Dendritic cell treated with granulocyte-macrophage colony-stimulating factor and Interleukin-4, amounts not matched to agents 40 ng/mL and 50 ng/mL, for 4 days (primary cell): ENCODE results near the gene OGFR.

Experiments used
- H3K27ac Mint-ChIP-seq: one replicate; pipeline ENCODE4 v1.8.0; 2022; ENCODE audit warnings: mild to moderate bottlenecking, mixed read lengths
- H3K27me3 Mint-ChIP-seq: one replicate; pipeline ENCODE4 v1.8.0; 2022; ENCODE audit warnings: mild to moderate bottlenecking, mixed read lengths
- H3K36me3 Mint-ChIP-seq: one replicate; pipeline ENCODE4 v1.8.0; 2022; ENCODE audit warnings: low read depth, mixed read lengths
- H3K4me1 Mint-ChIP-seq: one replicate; pipeline ENCODE4 v1.8.0; 2022; ENCODE audit warnings: low read depth, mixed read lengths
- H3K4me3 Mint-ChIP-seq: one replicate; pipeline ENCODE4 v1.8.0; 2022; ENCODE audit warnings: mild to moderate bottlenecking, moderate library complexity, mixed read lengths
- H3K9me3 Mint-ChIP-seq: one replicate; pipeline ENCODE4 v1.8.0; 2022; ENCODE audit warnings: mixed read lengths
- intact Hi-C: fragments of 100-400 bp; cut with micrococcal nuclease; formaldehyde crosslinking; loops from one replicate; pipeline ENCODE4 v1.15.0; 2022

OGFR gene

DNA sequence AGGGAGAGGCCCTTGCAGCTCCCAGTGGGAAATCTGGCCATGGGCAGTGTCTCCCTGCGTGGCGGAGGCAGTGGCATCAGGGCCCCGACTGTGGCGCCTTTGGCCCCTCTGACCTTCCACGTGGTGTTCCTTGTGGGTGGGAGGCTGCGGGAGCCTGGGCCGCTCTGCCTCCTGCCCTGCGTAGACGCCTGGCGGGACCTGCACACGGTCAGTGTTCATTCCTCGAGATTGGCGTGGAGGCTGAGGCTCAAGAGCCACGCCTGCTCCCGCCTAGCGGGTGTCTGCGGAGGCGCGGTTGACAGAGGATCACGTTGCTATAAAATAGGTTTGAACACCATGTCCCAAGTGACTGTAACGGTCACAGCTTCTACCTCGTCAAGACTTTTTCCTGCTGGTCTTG, 26.2 kb downstream of the OGFR start:
- intact Hi-C loops = no loop called here
- no peaks in the 10 kb centered on the region for H3K9me3 Mint-ChIP-seq
- no peaks in the 10 kb centered on the region for H3K36me3 Mint-ChIP-seq
- peaks cover 2% of the 10 kb centered on the region for H3K27me3 Mint-ChIP-seq
- H3K27ac Mint-ChIP-seq = no peak overlapping the region
- no peak overlapping the region for H3K4me3 Mint-ChIP-seq
- H3K4me1 Mint-ChIP-seq = peaks cover 33% of the 10 kb centered on the region

DNA sequence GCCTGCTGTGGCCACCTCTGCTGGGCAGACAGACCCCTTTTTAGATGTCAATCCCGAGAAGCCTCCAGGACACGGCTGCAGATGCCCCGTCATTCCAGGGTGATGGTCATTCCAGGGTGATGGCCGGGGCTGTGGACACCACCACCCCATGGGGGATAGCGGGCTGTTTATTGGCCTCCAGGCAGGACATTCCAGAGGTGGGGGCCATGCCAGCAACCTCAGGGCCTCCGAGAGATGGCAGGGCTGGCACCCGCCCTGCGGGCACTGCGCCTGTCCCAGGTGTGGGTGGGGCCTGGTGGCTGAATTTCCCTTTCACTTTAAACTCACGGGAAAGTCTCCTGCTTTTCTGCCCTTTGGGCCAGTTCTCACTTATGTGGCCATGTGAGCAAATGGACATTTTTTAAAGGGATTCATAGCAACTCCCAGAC, 26.7 kb downstream of the OGFR start:
- Mint-ChIP-seq H3K9me3 (no peaks in the 10 kb centered on the region), H3K4me3 (no peak overlapping the region), H3K27ac (peak overlapping the region; percentile 75), H3K36me3 (no peaks in the 10 kb centered on the region), H3K27me3 (peaks cover 2% of the 10 kb centered on the region), H3K4me1 (peaks cover 29% of the 10 kb centered on the region)
- intact Hi-C loops = no loop called here

DNA sequence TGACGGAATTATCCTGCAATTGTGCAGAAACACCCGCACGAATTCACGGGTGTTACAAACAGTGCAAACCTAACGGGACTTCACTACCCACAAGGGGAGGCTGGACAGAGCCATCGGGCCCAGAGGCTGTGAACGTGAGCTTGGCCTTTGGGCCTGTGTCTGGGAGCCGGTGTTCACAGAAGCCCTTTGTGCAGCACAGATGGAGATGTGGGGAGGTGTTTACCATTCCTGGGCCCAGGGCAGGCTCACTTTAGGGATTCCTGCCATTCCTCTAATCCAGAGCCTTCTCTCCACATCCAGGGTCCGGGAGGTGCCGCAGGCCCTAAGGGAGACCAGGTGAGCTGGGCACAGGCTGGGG, 27.2 kb downstream of the OGFR start:
- no peaks in the 10 kb centered on the region for H3K9me3 Mint-ChIP-seq
- peaks cover 27% of the 10 kb centered on the region for H3K4me1 Mint-ChIP-seq
- H3K36me3 Mint-ChIP-seq = no peaks in the 10 kb centered on the region
- H3K27ac Mint-ChIP-seq = peak overlapping the region; percentile 75
- H3K27me3 Mint-ChIP-seq = peaks cover 2% of the 10 kb centered on the region
- no peak overlapping the region for H3K4me3 Mint-ChIP-seq
- intact Hi-C loops = no loop called here

DNA sequence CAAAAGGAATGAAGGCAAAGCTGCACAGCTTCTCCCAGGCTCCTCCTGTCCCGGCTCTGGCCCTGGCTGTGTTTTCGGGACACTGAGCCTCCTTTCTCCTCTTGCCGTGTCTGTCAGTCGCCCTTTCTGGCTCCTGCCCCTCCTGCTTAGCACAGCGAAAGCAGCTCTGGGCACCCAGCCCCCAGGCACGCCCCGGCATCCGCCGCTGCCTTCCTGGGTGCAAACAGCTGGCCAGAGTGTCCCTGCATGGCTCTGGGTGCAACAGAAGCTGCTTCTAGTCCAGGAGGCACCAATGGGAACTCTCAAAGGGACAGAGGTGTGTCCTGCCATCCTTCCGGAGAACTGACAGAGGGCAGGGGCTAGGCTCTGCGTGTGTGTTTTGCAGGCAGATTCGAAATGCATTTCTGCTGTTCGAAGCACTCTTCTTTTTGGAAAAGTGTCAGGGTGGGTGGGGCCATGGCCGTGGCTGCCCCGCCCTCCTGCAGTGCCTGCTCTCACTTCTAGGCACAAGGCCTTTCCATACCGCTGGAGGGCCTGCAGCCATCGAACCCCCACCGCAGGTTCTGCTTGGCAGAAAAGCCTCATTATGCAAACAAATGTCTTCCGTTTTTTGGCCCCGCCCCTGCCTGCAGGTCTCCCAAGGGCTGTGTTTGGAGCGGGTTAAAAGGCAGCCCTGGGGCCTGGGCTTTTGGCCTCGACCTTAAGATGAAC, 27.7 kb downstream of the OGFR start:
- peaks cover 31% of the 10 kb centered on the region for H3K4me1 Mint-ChIP-seq
- H3K36me3 Mint-ChIP-seq = no peaks in the 10 kb centered on the region
- intact Hi-C loops = no loop called here
- peaks cover 2% of the 10 kb centered on the region for H3K27me3 Mint-ChIP-seq
- H3K4me3 Mint-ChIP-seq = peak overlapping the region; percentile 63
- H3K27ac Mint-ChIP-seq = peak overlapping the region; percentile 75
- no peaks in the 10 kb centered on the region for H3K9me3 Mint-ChIP-seq

DNA sequence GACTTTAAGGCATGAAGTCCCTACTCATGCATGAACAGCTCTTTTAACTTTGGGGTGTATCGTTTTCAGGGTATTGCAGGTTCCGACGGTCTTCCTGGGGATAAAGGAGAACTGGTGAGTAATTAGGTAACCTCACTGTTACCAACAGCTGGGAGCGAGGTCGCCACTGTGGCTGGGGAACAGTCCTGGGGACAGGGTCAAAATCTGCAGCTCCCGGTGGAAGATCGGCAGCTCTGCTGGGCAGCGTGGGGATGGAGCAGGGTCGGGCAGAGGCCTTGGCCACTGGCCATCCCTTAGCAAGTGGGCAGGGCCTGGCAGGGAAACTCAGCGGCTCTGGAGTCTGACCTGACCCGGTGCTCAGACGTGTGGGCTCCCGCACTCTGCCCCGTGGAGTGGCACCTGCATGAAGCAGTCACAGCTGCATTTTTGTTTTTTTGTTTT, 28.3 kb downstream of the OGFR start:
- Mint-ChIP-seq H3K4me1 (peaks cover 37% of the 10 kb centered on the region), H3K36me3 (no peaks in the 10 kb centered on the region), H3K27ac (peak overlapping the region; percentile 75), H3K9me3 (no peaks in the 10 kb centered on the region), H3K27me3 (no peaks in the 10 kb centered on the region), H3K4me3 (peak overlapping the region; percentile 63)
- intact Hi-C loops = no loop called here

DNA sequence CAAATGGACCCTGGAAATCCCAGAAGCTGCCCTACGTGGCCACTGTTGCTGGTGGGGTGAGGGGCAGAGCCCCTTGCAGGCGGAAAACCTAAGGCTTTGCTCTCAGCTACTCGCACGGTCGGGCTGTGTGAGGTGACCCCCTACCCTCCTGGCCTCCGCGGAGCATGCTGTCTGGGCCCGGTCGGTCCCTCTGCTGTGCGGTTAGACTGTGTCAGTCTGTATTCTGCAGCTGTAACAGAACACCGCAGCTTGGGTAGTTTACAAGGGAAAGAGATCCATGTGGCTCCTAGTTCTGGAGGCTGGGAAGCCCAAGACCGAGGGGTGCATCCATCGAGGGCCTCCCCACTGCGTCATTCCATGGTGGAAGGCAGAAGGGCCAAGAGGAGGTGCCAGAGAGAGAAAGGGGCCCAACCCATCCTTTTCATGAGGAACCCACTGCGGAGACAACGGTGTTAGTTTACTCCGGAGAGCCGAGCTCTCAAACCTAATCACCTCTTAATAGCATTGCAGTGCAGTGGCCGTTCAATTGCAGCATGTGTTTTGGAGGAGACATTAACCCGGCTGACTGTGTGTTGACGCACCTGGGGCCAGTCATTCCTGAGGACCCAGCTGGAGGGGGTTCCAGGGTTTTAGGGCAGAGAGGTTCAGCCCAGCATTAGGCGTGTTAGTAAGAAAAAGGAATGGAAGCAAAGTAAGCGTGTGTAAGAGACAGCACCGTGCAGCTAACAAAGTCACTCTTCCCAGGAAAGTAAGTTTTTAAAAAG, 30.5 kb downstream of the OGFR start:
- Mint-ChIP-seq H3K9me3 (no peaks in the 10 kb centered on the region), H3K27ac (no peak overlapping the region), H3K27me3 (no peaks in the 10 kb centered on the region), H3K36me3 (no peaks in the 10 kb centered on the region), H3K4me3 (no peak overlapping the region), H3K4me1 (peaks cover 46% of the 10 kb centered on the region)
- intact Hi-C loops = no loop called here

DNA sequence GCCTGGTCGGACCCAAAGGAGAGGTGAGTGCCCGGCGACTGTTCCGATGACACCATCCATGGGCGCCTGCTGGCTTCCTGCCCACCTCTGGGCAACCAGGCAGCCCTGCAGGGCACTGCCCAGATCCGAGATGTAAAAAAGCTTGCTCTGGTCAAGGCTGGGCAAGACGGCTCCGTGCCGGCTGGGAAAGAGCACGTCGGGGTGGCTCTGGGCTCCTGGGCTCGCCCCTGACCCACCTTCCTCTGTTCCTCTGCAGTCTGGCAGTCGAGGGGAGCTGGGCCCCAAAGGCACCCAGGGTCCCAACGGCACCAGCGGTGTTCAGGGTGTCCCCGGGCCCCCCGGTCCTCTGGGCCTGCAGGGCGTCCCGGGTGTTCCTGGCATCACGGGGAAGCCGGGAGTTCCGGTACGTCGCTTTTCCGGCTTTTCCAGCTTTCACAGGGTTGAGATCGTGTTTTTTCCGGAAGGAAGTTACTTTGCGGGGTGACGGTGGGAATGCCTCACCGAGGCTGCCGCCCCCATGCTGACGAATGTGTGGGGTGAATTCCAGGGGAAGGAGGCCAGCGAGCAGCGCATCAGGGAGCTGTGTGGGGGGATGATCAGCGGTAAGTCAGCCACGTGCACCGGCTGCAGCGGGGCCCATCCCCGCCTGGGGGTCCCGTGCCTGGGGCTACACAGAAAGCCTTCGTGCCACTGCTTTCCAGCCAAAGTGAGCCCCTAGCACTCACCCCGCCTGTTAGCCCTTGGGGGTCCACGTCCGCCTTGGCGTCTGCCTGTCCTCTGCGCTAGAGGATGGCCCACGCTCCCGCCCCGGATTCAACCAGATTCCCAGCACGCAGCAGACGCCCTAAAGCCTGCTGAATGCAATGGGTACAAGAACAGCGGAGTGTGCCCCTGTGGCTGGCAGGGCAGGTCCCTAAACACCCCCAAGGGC, 31.6 kb downstream of the OGFR start:
- intact Hi-C loops = no loop called here
- Mint-ChIP-seq H3K27ac (no peak overlapping the region), H3K9me3 (no peaks in the 10 kb centered on the region), H3K27me3 (no peaks in the 10 kb centered on the region), H3K4me1 (peaks cover 43% of the 10 kb centered on the region), H3K36me3 (no peaks in the 10 kb centered on the region), H3K4me3 (no peak overlapping the region)

DNA sequence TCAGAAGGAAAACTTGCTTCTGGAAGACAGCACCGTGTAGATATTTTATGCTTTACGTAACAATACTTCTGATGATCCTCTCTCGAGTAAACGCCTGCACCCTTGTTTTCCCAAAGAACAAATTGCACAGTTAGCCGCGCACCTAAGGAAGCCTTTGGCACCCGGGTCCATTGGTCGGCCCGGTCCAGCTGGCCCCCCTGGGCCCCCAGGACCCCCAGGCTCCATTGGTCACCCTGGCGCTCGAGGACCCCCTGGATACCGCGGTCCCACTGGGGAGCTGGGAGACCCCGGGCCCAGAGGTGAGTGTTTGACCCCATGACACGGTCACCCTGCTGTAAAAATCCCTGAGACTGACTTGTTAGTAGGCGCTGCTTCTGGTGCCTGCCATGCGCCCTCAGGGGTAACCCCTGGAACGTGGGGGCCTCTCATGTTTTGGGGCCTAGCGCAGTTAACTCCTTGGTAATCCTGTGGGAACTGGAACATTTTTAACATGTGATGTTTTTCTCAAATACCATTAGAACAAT, 32.4 kb downstream of the OGFR start:
- Mint-ChIP-seq H3K4me3 (no peak overlapping the region), H3K36me3 (no peaks in the 10 kb centered on the region), H3K27me3 (no peaks in the 10 kb centered on the region), H3K27ac (peak overlapping the region; percentile 62), H3K4me1 (peaks cover 34% of the 10 kb centered on the region), H3K9me3 (no peaks in the 10 kb centered on the region)
- intact Hi-C loops = no loop called here

DNA sequence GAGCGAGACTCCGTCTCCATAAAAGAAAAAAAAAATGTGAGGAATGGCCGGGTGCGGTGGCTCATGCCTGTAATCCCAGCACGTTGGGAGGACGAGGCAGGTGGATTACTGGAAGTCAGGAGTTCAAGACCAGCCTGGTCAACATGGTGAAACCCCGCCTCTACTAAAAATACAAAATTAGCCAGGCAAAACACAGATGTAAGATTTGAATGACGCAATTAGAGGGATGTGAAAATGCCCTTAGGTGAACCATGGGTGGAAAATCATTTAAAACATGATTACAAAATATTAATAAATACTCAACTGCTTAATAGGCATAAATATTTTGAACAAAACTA, 33.1 kb downstream of the OGFR start:
- Mint-ChIP-seq H3K4me3 (no peak overlapping the region), H3K36me3 (no peaks in the 10 kb centered on the region), H3K27me3 (no peaks in the 10 kb centered on the region), H3K27ac (peak overlapping the region; percentile 62), H3K4me1 (peaks cover 27% of the 10 kb centered on the region), H3K9me3 (no peaks in the 10 kb centered on the region)
- intact Hi-C loops = no loop called here

DNA sequence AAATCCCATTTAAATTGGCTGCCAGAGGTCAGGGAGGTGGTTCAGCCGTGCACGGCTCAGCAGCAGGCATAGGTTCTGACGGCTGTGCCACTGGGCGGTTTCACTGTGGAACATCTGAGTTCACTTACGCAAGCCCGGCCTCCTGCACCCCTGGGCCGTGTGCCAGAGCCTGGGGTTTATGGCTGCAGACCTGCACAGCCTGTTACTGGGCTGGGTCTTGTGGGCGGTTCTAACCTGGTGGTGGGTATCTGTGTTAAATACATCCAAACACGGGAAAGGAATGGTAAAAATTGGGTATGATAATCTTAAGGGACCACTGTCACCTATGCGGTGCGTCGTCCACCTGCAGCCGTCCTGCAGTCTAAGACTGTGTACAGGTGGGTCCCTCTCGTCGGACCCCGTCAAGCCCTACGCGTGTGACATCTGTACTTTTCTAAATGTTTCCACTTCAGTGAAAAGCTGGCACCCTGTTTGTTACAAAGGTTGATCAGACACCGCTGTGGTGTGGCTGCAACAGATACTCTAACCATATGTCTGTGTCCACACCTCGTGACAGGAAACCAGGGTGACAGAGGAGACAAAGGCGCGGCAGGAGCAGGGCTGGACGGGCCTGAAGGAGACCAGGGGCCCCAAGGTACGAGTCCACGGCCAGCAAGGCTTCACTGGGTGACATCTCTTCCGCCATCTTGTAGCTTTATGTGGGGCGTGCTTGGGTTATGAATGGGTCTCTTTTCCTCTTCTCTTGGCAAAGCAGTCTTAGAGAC, 33.7 kb downstream of the OGFR start:
- Mint-ChIP-seq H3K36me3 (no peaks in the 10 kb centered on the region), H3K4me1 (peaks cover 22% of the 10 kb centered on the region), H3K27ac (peak overlapping the region; percentile 62), H3K4me3 (no peak overlapping the region), H3K27me3 (no peaks in the 10 kb centered on the region), H3K9me3 (no peaks in the 10 kb centered on the region)
- intact Hi-C loops = no loop called here

DNA sequence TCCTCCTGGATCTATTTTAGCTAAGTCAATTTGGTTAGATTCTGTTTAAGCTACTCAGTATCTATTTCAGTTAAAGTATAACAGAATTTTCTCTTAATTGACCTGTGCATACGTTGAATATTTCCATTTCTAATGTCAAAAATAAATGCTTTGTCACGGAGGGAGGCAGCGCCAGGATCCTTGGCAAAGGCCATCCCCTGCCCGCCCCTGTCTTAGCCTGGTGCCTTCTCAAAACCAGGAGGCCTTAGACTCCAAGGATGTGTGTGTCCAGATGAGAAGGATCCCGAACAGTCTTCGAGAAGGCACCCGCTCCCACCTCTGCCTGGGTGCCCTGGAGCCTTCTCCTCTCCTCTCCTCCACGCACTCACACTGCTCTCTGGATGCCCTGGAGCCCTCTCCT, 34.6 kb downstream of the OGFR start:
- no peaks in the 10 kb centered on the region for H3K27me3 Mint-ChIP-seq
- no peaks in the 10 kb centered on the region for H3K36me3 Mint-ChIP-seq
- intact Hi-C loops = no loop called here
- H3K9me3 Mint-ChIP-seq = no peaks in the 10 kb centered on the region
- no peak overlapping the region for H3K4me3 Mint-ChIP-seq
- peaks cover 18% of the 10 kb centered on the region for H3K4me1 Mint-ChIP-seq
- H3K27ac Mint-ChIP-seq = no peak overlapping the region

DNA sequence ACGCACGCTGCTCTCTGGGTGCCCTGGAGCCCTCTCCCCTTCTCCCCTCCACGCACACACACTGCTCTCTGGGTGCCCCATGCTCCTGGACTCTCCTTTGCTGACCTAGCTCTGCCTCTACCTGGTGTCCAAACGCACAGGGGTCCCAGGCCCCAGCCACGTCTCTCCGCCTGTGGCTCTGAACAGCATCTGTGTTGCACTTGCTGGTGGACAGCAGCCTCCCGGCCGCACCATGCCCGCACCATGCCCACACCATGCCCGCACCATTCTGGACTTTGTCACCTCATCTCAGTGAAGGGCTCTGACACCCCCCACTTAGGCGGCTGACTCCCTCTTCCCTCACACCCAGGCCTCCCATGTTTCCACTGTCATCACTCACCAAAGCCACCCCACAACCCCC, 35.2 kb downstream of the OGFR start:
- Mint-ChIP-seq H3K9me3 (no peaks in the 10 kb centered on the region), H3K27ac (no peak overlapping the region), H3K4me3 (no peak overlapping the region), H3K4me1 (peaks cover 18% of the 10 kb centered on the region), H3K36me3 (peaks cover under 1% of the 10 kb centered on the region), H3K27me3 (no peaks in the 10 kb centered on the region)
- intact Hi-C loops = no loop called here
